ENCODE data around the gene FLNC.

The FLNC gene

GRCh38 chr7:128810997-128811396 lies 19.2 kb upstream of the FLNC start:
- peaks cover 43% of the 10 kb centered on the region; the same call in 1 of the 2 replicates for H3K36me3 ChIP-seq (ENCODE audit: insufficient read depth, low read length)
- H3K27me3 ChIP-seq (ENCODE audit: insufficient read depth, low read length, poor library complexity, severe bottlenecking), result no peaks in the 10 kb centered on the region
- no peaks in the 10 kb centered on the region for H3K4me1 ChIP-seq (ENCODE audit: insufficient read depth, low read length, poor library complexity, severe bottlenecking)
- H2AFZ ChIP-seq (ENCODE audit: low read length), result no peak overlapping the region
- H3F3A ChIP-seq (ENCODE audit: low read depth), result no peaks in the 10 kb centered on the region
- no peak overlapping the region for H3K4me2 ChIP-seq (ENCODE audit: low read depth, low read length, poor library complexity, severe bottlenecking)
- no peaks in the 10 kb centered on the region for H3K9me2 ChIP-seq (replicated peaks; ENCODE audit: low read depth, low read length)
- no peaks in the 10 kb centered on the region for H4K20me1 ChIP-seq (ENCODE audit: insufficient read depth, low read length, poor library complexity, severe bottlenecking)
- no peak for TF ChIP-seq CTCF (conservative IDR thresholded peaks at IDR 0.05; ENCODE audit: low read length)
- no peak for TF ChIP-seq EZH2phosphoT487 (IDR thresholded peaks at IDR 0.05; ENCODE audit: borderline replicate concordance)
- no peak overlapping the region for H3K4me3 ChIP-seq (ENCODE audit: low read length, poor library complexity, severe bottlenecking)
- H3K9ac ChIP-seq (ENCODE audit: low read depth, low read length, poor library complexity, severe bottlenecking), result no peak overlapping the region
- H3K9me3 ChIP-seq (ENCODE audit: insufficient read depth, low read depth, low read length), result no peaks in the 10 kb centered on the region
- no peaks in the 10 kb centered on the region for H3K79me2 ChIP-seq (ENCODE audit: insufficient read depth, low read length)

- no peak overlapping the region for H3K4me3 ChIP-seq (ENCODE audit: low read length, poor library complexity, severe bottlenecking)
- no peak for TF ChIP-seq CTCF (conservative IDR thresholded peaks at IDR 0.05; ENCODE audit: low read length)
- no peak for TF ChIP-seq EZH2phosphoT487 (IDR thresholded peaks at IDR 0.05; ENCODE audit: borderline replicate concordance)
- peaks cover 35% of the 10 kb centered on the region; the same call in 1 of the 2 replicates for H3K36me3 ChIP-seq (ENCODE audit: insufficient read depth, low read length)
- H3K4me2 ChIP-seq (ENCODE audit: low read depth, low read length, poor library complexity, severe bottlenecking), result no peak overlapping the region
- H2AFZ ChIP-seq (ENCODE audit: low read length), result no peak overlapping the region
- no peaks in the 10 kb centered on the region for H3K9me3 ChIP-seq (ENCODE audit: insufficient read depth, low read depth, low read length)
- H3K9me2 ChIP-seq (replicated peaks; ENCODE audit: low read depth, low read length), result no peaks in the 10 kb centered on the region
- H4K20me1 ChIP-seq (ENCODE audit: insufficient read depth, low read length, poor library complexity, severe bottlenecking), result no peaks in the 10 kb centered on the region
- no peak overlapping the region for H3K9ac ChIP-seq (ENCODE audit: low read depth, low read length, poor library complexity, severe bottlenecking)
- no peaks in the 10 kb centered on the region for H3F3A ChIP-seq (ENCODE audit: low read depth)
- no peaks in the 10 kb centered on the region for H3K27me3 ChIP-seq (ENCODE audit: insufficient read depth, low read length, poor library complexity, severe bottlenecking)
- H3K4me1 ChIP-seq (ENCODE audit: insufficient read depth, low read length, poor library complexity, severe bottlenecking), result no peaks in the 10 kb centered on the region
- H3K79me2 ChIP-seq (ENCODE audit: insufficient read depth, low read length), result no peaks in the 10 kb centered on the region
Observed at GRCh38 chr7:128811631-128812430, 18.4 kb upstream of the FLNC start.

GRCh38 chr7:128812514-128813168 lies 17.6 kb upstream of the FLNC start:
- no peaks in the 10 kb centered on the region for H3K4me1 ChIP-seq (ENCODE audit: insufficient read depth, low read length, poor library complexity, severe bottlenecking)

More at GRCh38 chr7:128812514-128813168, 17.6 kb upstream of the FLNC start:
- Histone ChIP-seq H2AFZ (ENCODE audit: low read length) (no peak overlapping the region), H3K9ac (ENCODE audit: low read depth, low read length, poor library complexity, severe bottlenecking) (no peak overlapping the region), H3K79me2 (ENCODE audit: insufficient read depth, low read length) (no peaks in the 10 kb centered on the region), H3F3A (ENCODE audit: low read depth) (no peaks in the 10 kb centered on the region), H3K9me2 (replicated peaks; ENCODE audit: low read depth, low read length) (no peaks in the 10 kb centered on the region), H4K20me1 (ENCODE audit: insufficient read depth, low read length, poor library complexity, severe bottlenecking) (no peaks in the 10 kb centered on the region), H3K36me3 (ENCODE audit: insufficient read depth, low read length) (peaks cover 29% of the 10 kb centered on the region; the same call in 1 of the 2 replicates), H3K4me3 (ENCODE audit: low read length, poor library complexity, severe bottlenecking) (no peak overlapping the region), H3K27me3 (ENCODE audit: insufficient read depth, low read length, poor library complexity, severe bottlenecking) (no peaks in the 10 kb centered on the region), H3K4me2 (ENCODE audit: low read depth, low read length, poor library complexity, severe bottlenecking) (no peak overlapping the region), H3K9me3 (ENCODE audit: insufficient read depth, low read depth, low read length) (no peaks in the 10 kb centered on the region)
- TF ChIP-seq CTCF (conservative IDR thresholded peaks at IDR 0.05; ENCODE audit: low read length), result no peak
- TF ChIP-seq EZH2phosphoT487 (IDR thresholded peaks at IDR 0.05; ENCODE audit: borderline replicate concordance), result no peak
